ENCODE measurements around the gene LAMC3.

LAMC3 gene

DNA sequence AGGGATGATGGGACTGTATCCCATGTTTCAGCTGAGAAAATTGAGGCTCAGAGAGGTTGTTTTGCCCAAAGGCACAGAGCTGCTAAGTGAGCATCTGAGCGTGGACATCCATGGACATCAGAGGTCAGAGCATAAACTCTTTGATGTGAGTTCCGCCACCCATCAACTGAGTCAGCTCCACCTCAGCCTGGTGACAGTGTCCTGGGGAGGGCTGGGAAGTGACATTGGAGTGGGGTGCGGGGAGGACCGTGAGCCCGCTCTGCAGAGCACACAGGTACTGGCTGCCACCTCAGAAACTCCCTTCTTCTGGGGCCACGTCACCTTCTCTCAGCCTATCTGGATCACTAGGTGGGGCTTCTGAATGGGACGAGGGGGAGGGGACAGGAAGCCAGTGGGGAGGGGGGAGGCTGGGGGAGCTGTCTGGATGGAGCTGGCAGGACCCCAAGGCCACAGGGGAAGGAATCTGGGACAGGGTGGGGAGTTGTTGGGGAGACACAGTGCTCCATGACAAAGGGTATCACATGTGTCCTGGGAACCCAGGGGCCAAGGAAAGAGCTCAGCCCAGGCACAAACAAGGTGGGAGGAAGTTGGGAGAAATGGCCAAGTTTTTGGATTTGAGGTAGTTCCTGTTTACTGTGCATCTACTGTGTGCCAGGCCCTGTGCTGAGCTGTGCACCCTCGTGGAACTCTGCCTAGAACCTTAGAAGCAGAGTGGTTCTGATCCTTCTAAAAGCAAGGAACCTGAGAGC lies 2.5 kb downstream of the LAMC3 start:
- DNase-seq (ENCODE audit: low read depth): no peak

DNA sequence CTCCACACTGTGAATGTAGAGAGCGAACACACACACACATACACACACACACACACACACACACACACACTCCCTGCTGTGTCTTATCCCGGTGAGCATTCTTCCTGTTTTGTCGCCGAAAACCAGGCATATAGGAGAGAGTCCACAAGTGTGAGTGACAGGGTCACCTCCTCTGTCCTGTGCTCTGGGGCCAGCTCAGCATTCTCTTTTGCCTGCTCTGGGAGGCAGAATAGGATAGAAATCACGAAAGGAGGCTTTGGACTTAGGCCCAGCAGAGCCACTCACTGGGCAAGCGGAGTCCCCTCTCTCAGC lies 3.0 kb downstream of the LAMC3 start:
- no peak for DNase-seq (ENCODE audit: low read depth)

GRCh38 chr9:131012396-131012917 lies 3.5 kb downstream of the LAMC3 start:
- DNase-seq (ENCODE audit: low read depth): no peak

DNA sequence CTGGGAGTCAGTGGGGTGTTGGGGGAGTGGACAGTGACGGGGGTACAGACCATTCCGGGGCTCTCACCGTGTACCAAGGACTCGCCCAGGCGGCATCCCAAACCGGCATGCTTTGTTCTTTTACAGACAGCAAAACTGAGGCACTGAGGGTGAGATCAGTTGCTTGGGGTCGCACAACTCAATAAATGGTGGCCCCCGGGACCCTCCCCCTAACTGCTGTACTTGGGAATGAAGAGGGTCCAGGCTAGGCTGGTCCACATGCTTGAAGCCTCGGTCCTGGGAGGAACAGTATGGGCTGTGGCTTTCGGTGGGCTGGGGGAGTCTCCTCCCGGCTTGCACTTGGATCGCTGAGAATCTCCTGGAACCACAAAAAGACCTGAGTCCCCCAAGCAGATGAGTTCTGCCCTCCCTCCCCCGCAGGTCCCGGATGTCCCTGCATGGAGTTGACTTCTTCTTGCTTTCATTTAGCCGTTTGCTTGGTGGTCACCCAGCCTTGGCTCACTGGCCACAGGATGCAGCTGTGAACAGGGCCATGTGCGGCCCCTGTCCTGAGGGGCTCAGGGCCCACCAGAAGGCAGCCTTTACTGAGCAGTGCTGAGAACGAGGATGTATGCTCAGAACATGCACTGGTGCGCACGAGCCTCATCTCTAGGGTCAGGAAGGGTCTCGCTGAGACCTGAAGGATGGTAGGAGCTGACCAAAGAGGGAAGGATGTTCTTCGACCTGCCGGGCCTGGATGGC lies 4.2 kb downstream of the LAMC3 start:
- no peak for DNase-seq (ENCODE audit: low read depth)

DNA sequence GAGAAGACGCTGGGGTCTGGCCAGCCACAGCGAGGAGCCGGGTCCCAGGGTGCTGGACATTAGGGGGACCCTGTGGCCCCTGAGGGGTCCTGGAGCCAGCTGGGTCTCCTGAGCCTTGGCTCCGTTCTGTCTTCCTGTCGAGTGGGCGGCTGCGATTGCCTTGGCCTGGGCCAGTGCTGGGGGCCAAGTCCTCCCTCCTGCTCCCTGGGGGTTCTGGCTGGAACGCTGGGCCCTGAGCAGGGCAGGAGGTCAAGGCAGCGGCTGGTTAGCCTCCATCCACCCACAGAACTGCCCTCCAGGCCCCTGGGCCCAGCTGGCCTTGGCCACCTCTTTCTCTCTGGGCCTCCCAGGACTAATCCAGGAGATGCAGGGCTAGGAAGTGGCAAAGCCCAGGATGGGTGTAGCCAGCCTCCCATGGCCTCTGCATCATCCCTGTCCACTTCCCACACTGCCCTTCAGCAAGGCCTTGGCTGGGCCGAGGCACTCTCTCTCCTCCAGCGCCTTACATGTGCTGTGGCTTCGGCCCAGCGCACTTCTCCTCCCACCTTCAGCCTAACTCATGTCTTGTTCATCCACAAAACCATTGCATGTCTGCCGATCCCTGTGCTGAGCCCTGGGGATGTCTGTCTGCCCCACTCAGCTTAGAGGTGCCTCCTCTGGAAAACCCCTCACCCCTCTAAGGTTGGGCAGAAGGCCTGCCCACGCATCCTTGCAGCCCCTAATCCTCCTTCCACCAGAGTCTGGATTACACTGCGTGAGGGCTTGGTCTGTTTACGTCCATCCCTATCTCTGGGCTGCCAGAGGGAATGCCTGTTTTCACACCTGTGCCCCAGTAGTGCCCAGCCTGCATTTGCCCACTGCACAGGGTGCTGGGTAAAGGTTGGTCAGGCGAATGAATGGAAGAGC lies 5.0 kb downstream of the LAMC3 start:
- no peak for DNase-seq (ENCODE audit: low read depth)

GRCh38 chr9:131015112-131015511 lies 6.1 kb downstream of the LAMC3 start:
- DNase-seq (ENCODE audit: low read depth): no peak

- DNase-seq (ENCODE audit: low read depth): no peak
Measured at GRCh38 chr9:131015876-131016397, 7.0 kb downstream of the LAMC3 start.

DNA sequence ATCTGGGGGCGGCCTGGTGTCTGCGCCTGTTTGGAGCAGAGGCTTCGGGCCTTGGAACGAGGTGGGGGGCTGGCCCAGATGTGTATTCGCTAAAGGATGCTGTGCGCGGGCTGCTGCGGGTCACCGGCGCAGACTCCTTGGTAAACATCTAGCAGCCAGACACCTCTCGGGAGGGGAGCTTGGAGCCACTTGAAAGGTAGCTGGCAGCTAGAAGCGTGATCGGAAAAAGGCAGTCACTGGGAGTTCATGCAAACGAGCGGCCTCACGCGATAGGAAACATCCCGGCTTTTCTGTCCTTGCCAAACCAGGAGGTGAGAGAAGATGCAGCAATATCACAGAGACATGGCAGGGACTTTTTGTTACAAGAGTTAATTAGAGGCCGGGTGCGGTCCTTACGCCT lies 8.1 kb downstream of the LAMC3 start:
- DNase-seq (ENCODE audit: low read depth): no peak

- DNase-seq (ENCODE audit: low read depth): no peak
Measured at GRCh38 chr9:131018621-131019020, 9.6 kb downstream of the LAMC3 start.

GRCh38 chr9:131019388-131020239 lies 10.6 kb downstream of the LAMC3 start:
- DNase-seq (ENCODE audit: low read depth): no peak

GRCh38 chr9:131020388-131020787 lies 11.4 kb downstream of the LAMC3 start:
- DNase-seq (ENCODE audit: low read depth): no peak

DNA sequence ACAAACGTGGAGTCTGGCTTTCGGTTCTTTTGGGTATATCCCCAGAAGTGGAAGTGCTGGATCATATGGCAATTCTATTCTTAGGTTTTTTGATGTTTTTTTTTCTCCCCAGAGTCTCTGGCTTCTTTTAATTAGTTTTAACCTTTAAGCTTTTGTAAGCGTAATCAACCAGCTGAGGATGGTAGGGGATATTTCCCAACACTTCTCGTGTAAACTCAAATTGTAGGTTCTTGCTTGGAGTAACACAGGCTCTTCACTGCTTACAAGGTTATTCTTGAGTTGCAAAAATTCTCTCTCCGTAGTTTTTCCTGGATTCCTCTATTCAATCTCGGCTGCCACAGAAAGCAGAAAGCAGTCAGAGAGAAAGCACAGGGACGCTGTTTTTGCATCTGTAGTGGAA lies 11.9 kb downstream of the LAMC3 start:
- no peak for DNase-seq (ENCODE audit: low read depth)

DNA sequence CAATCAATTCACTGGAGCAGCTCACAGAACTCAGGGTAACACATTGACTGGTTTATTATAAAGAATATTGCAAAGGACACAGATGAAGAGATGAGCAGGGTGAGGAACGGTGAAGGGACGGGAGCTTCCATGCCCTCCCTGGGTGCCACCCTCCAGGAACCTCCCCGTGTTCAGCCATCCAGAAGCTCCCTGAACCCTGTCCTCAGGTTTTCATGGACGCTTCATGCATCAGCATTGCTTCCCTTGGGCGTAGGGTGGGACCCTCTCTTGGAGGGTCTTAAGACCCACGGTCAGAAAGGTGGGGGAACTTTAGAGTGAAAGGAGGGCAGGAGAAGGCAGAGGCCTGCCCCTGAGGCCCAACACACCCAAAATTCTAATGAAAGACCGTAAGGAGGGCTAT lies 12.8 kb downstream of the LAMC3 start:
- no peak for DNase-seq (ENCODE audit: low read depth)

- DNase-seq (ENCODE audit: low read depth): no peak
Measured at GRCh38 chr9:131024978-131025868, 16.2 kb downstream of the LAMC3 start.

DNA sequence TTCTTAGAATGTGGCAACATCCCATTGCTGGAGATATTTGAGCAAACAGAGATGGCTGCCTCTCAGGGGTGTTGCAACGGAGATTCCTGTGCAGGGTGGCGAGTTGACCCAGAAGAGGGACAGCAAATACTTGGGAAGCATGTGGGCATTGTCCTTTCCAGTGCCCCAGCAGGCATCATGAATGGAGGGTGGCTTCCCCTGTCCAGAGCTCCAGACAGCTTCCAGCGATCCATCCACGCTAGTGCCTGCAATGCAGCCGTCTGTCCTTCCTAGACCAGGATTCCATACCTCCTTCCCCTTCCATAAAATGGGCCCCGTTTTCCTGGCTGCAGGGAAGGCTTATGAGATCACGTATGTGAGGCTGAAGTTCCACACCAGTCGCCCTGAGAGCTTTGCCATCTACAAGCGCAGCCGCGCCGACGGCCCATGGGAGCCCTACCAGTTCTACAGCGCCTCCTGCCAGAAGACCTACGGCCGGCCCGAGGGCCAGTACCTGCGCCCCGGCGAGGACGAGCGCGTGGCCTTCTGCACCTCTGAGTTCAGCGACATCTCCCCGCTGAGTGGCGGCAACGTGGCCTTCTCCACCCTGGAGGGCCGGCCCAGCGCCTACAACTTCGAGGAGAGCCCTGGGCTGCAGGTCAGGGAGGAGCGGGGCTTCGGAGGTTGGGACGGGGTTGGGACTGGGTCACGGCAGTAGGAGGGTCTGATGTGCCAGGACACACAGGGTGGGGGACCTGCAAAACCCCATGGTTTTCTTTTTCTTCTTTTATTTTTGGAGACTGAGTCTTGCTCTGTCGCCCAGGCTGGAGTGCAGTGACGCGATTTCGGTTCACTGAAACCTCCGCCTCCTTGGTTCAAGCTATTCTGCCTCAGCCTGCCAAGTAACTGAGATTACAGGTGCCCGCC lies 17.2 kb downstream of the LAMC3 start:
- no peak for DNase-seq (ENCODE audit: low read depth)

GRCh38 chr9:131027048-131027871 lies 18.3 kb downstream of the LAMC3 start:
- DNase-seq (ENCODE audit: low read depth): no peak

DNA sequence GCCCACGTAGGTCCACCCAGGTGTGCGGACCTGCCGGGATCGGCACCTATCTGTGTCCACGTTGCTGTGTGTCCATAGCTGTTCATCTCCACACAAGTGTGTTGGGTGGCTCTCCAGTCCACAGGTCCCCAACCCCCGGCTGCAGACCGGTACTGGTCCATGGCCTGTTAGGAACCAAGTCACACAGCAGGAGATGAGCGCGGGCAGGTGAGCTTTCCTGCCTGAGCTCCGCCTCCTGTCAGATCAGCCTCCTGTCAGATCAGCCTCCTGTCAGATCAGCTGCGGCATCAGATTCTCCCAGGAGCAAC lies 18.9 kb downstream of the LAMC3 start:
- no peak for DNase-seq (ENCODE audit: low read depth)

DNA sequence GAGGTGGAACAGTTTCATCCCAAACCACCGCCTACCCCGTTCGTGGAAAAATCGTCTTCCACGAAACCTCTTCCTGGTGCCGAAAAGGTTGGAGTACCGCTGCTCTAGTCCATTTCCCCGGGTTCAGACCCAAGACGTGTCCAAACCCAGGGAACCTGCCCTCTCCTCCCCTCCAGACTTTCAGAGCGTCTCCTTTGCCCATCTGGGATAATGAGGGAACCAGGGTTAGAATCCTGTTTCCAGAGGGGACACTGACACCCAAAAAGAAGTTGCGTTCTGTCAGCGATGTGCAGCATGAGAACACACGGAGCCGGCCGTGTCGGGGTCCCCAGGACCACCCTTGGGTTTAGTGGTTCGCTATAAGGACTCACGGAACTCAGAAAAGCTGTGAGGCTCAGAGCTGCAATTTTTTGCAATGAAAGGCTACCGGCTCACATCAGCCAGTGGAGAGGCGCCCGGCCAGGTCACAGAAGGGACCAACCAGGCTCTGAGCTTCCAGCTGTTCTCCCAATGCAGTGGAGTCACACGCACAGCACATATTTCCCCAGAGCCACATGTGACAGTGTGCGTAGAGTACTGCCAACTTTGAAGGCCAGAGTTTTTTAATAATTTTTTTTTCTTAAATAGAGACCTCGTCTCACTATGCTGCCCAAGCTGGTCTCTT lies 19.4 kb downstream of the LAMC3 start:
- DNase-seq (ENCODE audit: low read depth): no peak
